HepG2 (cell line): Measurements from ENCODE around the gene BRK1. TPM values are rescaled to one million over a fixed set of nuclear protein-coding genes. Genes with fewer than 3 reads are reported as not detected.

Experiments used
- CBFB ChIP-seq: sonication (generic); formaldehyde crosslinking; IDR thresholded peaks from 2 replicates; pipeline ENCODE4 v1.4.0; 2020; ENCODE audit warnings: missing genetic modification reagents
- ELF4 ChIP-seq: sonication (generic); formaldehyde crosslinking; IDR thresholded peaks from 2 replicates; pipeline ENCODE4 v1.5.0; 2020; ENCODE audit warnings: missing genetic modification reagents, mild to moderate bottlenecking, moderate library complexity, borderline replicate concordance
- KAT2B ChIP-seq: fragments of 150-350 bp; IDR thresholded peaks from 2 replicates; pipeline ENCODE4 v1.6.1; 2014; ENCODE audit warnings: low read depth, low read length, borderline replicate concordance
- KAT7 ChIP-seq: IDR thresholded peaks from 2 replicates; pipeline ENCODE4 v1.6.1; 2018; ENCODE audit warnings: borderline replicate concordance, missing compliant biosample characterization
- POLR2G ChIP-seq: fragments of 200-400 bp; formaldehyde crosslinking; IDR thresholded peaks from 2 replicates; pipeline ENCODE4 v1.6.1; 2018; ENCODE audit warnings: mild to moderate bottlenecking, low read depth, low read length, moderate library complexity
- SRY ChIP-seq: sonication (generic); formaldehyde crosslinking; IDR thresholded peaks from 2 replicates; pipeline ENCODE4 v1.8.0; 2022; ENCODE audit warnings: mild to moderate bottlenecking, missing genetic modification reagents
- ZNF282 ChIP-seq: fragments of 450-650 bp; IDR thresholded peaks from 2 replicates; pipeline ENCODE4 v1.6.1; 2018; ENCODE audit not compliant: partially characterized antibody
- polyA plus RNA-seq, 8 experiments: library from polyadenylated mRNA; depleted of rRNA in 3 of 8; stranded (reverse) in 7 of 8; unstranded in 1 of 8; fragments of >200 nt; fragmentation: Illumina TruSeq in 4 of 8; extraction: Trizol in 4 of 8; gene quantifications; 2 replicates each; pipeline versions ENCODE4 v1.2.1 to v1.2.3, GENCODE V29; 2011 to 2016; ENCODE audit warnings: low read depth in 4 of 8, missing spikeins in 1 of 8, mixed read lengths in 1 of 8; ENCODE audit not compliant: insufficient read depth in 1 of 8
- total RNA-seq, 5 experiments: library from RNA; depleted of rRNA; stranded (reverse); fragments of >200 nt; fragmentation: Illumina TruSeq; extraction: Trizol; gene quantifications; 2 replicates each; pipeline ENCODE4 v1.2.3, GENCODE V29; 2016; ENCODE audit warnings: low read depth in 1 of 5
- TF ChIP-seq, protein P1 (sequence below): sonication (generic); formaldehyde crosslinking; IDR thresholded peaks from 2 replicates; pipeline ENCODE4 v1.5.0; 2020; ENCODE audit warnings: mild to moderate bottlenecking, missing genetic modification reagents, borderline replicate concordance
- TF ChIP-seq, protein P2 (sequence below): sonication (generic); IDR thresholded peaks from 2 replicates; pipeline ENCODE4 v1.6.1; 2016; ENCODE audit warnings: low read depth, borderline replicate concordance
- TF ChIP-seq, protein P3 (sequence below): IDR thresholded peaks from 2 replicates; pipeline ENCODE4 v1.6.1; 2016; ENCODE audit warnings: missing compliant biosample characterization, missing genetic modification reagents, borderline replicate concordance
- TF ChIP-seq, protein P4 (sequence below): sonication (generic); formaldehyde crosslinking; IDR thresholded peaks from 2 replicates; pipeline ENCODE4 v1.5.1; 2020; ENCODE audit warnings: missing genetic modification reagents, mild to moderate bottlenecking, borderline replicate concordance
- TF ChIP-seq, protein P5 (sequence below): sonication (generic); formaldehyde crosslinking; IDR thresholded peaks from 2 replicates; pipeline ENCODE4 v1.8.1; 2023; ENCODE audit warnings: missing genetic modification reagents, inconsistent platforms, borderline replicate concordance

Gene BRK1
- total and polyA plus RNA-seq, 2 of the 13 experiments (the other 11 are each of a cell fraction or from before 2014, with no cell fraction given) = 118 to 155 TPM

DNA sequence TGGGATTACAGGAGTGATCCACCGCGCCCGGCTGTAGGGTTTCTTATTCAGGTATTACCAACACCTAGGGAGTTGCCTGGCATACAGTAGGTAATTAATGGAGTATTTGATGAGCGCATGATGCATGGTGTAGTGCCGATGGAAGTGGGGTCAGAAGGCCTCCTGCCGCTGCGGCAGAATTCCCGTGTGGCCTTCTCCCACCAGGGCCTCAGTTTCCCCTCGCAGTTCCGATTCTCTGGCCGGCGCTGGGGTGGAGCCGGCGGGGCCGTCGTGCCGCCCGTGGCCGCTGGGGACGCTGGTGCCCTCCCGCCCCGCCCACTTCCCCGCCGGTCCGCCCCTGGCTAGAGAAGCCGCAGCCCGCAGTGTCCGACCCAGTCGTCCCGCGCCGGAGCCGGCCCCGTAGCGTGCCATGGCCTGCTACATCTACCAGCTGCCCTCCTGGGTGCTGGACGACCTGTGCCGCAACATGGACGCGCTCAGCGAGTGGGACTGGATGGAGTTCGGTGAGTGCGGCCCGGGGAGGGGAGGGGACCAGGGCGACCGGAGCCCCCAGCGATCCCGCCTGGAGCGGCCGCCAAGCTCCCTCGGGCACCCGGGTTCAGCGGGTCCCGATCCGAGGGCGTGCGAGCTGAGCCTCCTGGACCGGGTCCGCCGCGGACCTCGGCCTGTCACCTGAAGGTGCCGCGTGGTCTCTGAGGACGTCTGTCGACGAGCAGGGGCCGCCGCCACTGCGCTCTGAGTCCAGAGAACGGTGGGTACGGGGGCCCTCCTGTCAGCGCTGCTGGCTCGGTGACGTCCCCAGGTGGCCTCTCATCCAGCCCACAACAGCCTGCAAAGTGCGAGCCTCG is 49.3 kb downstream of the BRK1 start, which contains the start of gene IRAK2 (continued):
- TF ChIP-seq, protein P1, sequence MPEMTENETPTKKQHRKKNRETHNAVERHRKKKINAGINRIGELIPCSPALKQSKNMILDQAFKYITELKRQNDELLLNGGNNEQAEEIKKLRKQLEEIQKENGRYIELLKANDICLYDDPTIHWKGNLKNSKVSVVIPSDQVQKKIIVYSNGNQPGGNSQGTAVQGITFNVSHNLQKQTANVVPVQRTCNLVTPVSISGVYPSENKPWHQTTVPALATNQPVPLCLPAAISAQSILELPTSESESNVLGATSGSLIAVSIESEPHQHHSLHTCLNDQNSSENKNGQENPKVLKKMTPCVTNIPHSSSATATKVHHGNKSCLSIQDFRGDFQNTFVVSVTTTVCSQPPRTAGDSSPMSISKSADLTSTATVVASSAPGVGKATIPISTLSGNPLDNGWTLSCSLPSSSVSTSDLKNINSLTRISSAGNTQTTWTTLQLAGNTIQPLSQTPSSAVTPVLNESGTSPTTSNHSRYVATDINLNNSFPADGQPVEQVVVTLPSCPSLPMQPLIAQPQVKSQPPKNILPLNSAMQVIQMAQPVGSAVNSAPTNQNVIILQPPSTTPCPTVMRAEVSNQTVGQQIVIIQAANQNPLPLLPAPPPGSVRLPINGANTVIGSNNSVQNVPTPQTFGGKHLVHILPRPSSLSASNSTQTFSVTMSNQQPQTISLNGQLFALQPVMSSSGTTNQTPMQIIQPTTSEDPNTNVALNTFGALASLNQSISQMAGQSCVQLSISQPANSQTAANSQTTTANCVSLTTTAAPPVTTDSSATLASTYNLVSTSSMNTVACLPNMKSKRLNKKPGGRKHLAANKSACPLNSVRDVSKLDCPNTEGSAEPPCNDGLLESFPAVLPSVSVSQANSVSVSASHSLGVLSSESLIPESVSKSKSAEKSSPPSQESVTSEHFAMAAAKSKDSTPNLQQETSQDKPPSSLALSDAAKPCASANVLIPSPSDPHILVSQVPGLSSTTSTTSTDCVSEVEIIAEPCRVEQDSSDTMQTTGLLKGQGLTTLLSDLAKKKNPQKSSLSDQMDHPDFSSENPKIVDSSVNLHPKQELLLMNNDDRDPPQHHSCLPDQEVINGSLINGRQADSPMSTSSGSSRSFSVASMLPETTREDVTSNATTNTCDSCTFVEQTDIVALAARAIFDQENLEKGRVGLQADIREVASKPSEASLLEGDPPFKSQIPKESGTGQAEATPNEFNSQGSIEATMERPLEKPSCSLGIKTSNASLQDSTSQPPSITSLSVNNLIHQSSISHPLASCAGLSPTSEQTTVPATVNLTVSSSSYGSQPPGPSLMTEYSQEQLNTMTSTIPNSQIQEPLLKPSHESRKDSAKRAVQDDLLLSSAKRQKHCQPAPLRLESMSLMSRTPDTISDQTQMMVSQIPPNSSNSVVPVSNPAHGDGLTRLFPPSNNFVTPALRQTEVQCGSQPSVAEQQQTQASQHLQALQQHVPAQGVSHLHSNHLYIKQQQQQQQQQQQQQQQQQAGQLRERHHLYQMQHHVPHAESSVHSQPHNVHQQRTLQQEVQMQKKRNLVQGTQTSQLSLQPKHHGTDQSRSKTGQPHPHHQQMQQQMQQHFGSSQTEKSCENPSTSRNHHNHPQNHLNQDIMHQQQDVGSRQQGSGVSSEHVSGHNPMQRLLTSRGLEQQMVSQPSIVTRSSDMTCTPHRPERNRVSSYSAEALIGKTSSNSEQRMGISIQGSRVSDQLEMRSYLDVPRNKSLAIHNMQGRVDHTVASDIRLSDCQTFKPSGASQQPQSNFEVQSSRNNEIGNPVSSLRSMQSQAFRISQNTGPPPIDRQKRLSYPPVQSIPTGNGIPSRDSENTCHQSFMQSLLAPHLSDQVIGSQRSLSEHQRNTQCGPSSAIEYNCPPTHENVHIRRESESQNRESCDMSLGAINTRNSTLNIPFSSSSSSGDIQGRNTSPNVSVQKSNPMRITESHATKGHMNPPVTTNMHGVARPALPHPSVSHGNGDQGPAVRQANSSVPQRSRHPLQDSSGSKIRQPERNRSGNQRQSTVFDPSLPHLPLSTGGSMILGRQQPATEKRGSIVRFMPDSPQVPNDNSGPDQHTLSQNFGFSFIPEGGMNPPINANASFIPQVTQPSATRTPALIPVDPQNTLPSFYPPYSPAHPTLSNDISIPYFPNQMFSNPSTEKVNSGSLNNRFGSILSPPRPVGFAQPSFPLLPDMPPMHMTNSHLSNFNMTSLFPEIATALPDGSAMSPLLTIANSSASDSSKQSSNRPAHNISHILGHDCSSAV (CRISPR knock-in tag) = no peak
- TF ChIP-seq SRY (CRISPR knock-in tag) (peak; percentile 63; the same call in 1 of the 2 replicates), KAT2B (no peak), ZNF282 (no peak), ELF4 (CRISPR knock-in tag) (no peak; the same call in 1 of the 2 replicates), CBFB (CRISPR knock-in tag) (peak; percentile 32; the same call in 1 of the 2 replicates), KAT7 (CRISPR knock-in tag) (no peak; the same call in none of the 2 replicates), POLR2G (peak; percentile 85)
- TF ChIP-seq, protein P2, sequence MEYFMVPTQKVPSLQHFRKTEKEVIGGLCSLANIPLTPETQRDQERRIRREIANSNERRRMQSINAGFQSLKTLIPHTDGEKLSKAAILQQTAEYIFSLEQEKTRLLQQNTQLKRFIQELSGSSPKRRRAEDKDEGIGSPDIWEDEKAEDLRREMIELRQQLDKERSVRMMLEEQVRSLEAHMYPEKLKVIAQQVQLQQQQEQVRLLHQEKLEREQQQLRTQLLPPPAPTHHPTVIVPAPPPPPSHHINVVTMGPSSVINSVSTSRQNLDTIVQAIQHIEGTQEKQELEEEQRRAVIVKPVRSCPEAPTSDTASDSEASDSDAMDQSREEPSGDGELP = no peak; the same call in 1 of the 2 replicates
- TF ChIP-seq, protein P3, sequence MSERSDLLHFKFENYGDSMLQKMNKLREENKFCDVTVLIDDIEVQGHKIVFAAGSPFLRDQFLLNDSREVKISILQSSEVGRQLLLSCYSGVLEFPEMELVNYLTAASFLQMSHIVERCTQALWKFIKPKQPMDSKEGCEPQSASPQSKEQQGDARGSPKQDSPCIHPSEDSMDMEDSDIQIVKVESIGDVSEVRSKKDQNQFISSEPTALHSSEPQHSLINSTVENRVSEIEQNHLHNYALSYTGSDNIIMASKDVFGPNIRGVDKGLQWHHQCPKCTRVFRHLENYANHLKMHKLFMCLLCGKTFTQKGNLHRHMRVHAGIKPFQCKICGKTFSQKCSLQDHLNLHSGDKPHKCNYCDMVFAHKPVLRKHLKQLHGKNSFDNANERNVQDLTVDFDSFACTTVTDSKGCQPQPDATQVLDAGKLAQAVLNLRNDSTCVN (CRISPR knock-in tag) = 0 out of 2 replicates have a peak, but pooled peaks have one; percentile 55
- TF ChIP-seq, protein P4, sequence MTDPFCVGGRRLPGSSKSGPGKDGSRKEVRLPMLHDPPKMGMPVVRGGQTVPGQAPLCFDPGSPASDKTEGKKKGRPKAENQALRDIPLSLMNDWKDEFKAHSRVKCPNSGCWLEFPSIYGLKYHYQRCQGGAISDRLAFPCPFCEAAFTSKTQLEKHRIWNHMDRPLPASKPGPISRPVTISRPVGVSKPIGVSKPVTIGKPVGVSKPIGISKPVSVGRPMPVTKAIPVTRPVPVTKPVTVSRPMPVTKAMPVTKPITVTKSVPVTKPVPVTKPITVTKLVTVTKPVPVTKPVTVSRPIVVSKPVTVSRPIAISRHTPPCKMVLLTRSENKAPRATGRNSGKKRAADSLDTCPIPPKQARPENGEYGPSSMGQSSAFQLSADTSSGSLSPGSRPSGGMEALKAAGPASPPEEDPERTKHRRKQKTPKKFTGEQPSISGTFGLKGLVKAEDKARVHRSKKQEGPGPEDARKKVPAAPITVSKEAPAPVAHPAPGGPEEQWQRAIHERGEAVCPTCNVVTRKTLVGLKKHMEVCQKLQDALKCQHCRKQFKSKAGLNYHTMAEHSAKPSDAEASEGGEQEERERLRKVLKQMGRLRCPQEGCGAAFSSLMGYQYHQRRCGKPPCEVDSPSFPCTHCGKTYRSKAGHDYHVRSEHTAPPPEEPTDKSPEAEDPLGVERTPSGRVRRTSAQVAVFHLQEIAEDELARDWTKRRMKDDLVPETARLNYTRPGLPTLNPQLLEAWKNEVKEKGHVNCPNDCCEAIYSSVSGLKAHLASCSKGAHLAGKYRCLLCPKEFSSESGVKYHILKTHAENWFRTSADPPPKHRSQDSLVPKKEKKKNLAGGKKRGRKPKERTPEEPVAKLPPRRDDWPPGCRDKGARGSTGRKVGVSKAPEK (CRISPR knock-in tag) = no peak
- TF ChIP-seq, protein P5, sequence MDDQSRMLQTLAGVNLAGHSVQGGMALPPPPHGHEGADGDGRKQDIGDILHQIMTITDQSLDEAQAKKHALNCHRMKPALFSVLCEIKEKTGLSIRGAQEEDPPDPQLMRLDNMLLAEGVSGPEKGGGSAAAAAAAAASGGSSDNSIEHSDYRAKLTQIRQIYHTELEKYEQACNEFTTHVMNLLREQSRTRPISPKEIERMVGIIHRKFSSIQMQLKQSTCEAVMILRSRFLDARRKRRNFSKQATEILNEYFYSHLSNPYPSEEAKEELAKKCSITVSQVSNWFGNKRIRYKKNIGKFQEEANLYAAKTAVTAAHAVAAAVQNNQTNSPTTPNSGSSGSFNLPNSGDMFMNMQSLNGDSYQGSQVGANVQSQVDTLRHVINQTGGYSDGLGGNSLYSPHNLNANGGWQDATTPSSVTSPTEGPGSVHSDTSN = no peak
